ENCODE data around the gene EPC2.
A peak's percentile ranks its signal among the peaks of the same experiment; 100 is the strongest.

The EPC2 gene

GRCh38 chr2:148810081-148810480, 165.5 kb downstream of the EPC2 start:
- DNase-seq (ENCODE audit: low read depth in 2 of 2), result no peak

GRCh38 chr2:148812306-148812705, 167.8 kb downstream of the EPC2 start:
- no peak for DNase-seq (ENCODE audit: low read depth in 2 of 2)

GRCh38 chr2:148813603-148814065, 169.1 kb downstream of the EPC2 start:
- DNase-seq (ENCODE audit: low read depth in 2 of 2), result peak; percentile 18 to 33

GRCh38 chr2:148814143-148814859, 169.8 kb downstream of the EPC2 start:
- no peak for DNase-seq (ENCODE audit: low read depth in 2 of 2)

- DNase-seq (ENCODE audit: low read depth in 2 of 2), result no peak
These were observed 170.4 kb downstream of the EPC2 start for GRCh38 chr2:148814860-148815419.

GRCh38 chr2:148816176-148816575, 171.6 kb downstream of the EPC2 start:
- DNase-seq (ENCODE audit: low read depth in 2 of 2), result no peak

- no peak for DNase-seq (ENCODE audit: low read depth in 2 of 2)
These were observed 172.7 kb downstream of the EPC2 start for GRCh38 chr2:148817210-148817708.

- no peak for DNase-seq (ENCODE audit: low read depth in 2 of 2)
These were observed 174.6 kb downstream of the EPC2 start for GRCh38 chr2:148819019-148819585.

- no peak for DNase-seq (ENCODE audit: low read depth in 2 of 2)
These were observed 179.6 kb downstream of the EPC2 start for GRCh38 chr2:148824190-148824589.

- no peak for DNase-seq (ENCODE audit: low read depth in 2 of 2)
These were observed 182.2 kb downstream of the EPC2 start for GRCh38 chr2:148826791-148827190.

GRCh38 chr2:148828941-148829340, 184.4 kb downstream of the EPC2 start:
- DNase-seq (ENCODE audit: low read depth in 2 of 2), result no peak

GRCh38 chr2:148829618-148830017, 185.1 kb downstream of the EPC2 start:
- DNase-seq (ENCODE audit: low read depth in 2 of 2), result no peak

GRCh38 chr2:148832637-148833036, 188.1 kb downstream of the EPC2 start:
- no peak for DNase-seq (ENCODE audit: low read depth in 2 of 2)

Measured in stimulated activated CD4-positive, alpha-beta T cell treated with anti-CD3 and anti-CD28 coated beads, Interleukin-1b, Interleukin-23, amount 100 ng/mL, for 1 hour (primary cell).